ENCODE data around the gene CCP110. TPM values are rescaled to one million over a fixed set of nuclear protein-coding genes. Genes with fewer than 3 reads are reported as not detected.

The CCP110 gene
- total and polyA plus RNA-seq, 5 donors from 2014 or later, result 7.1 to 13.0 (median 9.5) TPM

- H3K27ac Mint-ChIP-seq, result peak overlapping the region in 1 of 3 donors; percentile 92
- no peaks in the 10 kb centered on the region for H3K27me3 Mint-ChIP-seq
- Histone ChIP-seq H3K36me3 (ENCODE audit: control insufficient read depth, insufficient read depth, low read length) (peaks cover 3% of the 10 kb centered on the region), H3K4me3 (ENCODE audit: low read depth, low read length) (no peak overlapping the region), H3K4me1 (ENCODE audit: control insufficient read depth, insufficient read depth, low read length, poor library complexity, severe bottlenecking) (peaks cover 53% of the 10 kb centered on the region), H3K27me3 (ENCODE audit: control insufficient read depth, insufficient read depth, low read length) (no peaks in the 10 kb centered on the region), H3K9me3 (ENCODE audit: control insufficient read depth in 2 of 2, low read length in 2 of 2) (no peaks in the 10 kb centered on the region), H3K27ac (ENCODE audit: insufficient read depth, low read length, poor library complexity, severe bottlenecking) (peak overlapping the region; percentile 70)
- peak overlapping the region; percentile 56 to 98 (median 96) for H3K4me3 Mint-ChIP-seq
- H3K36me3 Mint-ChIP-seq, result peaks cover 8% of the 10 kb centered on the region
- H3K4me1 Mint-ChIP-seq, result peaks cover 25 to 69% (median 36%) of the 10 kb centered on the region in 4 donors
- DNase-seq (no peak), ATAC-seq (ENCODE audit: low read depth in 2 of 2) (no peak)
- H3K9me3 Mint-ChIP-seq, result no peaks in the 10 kb centered on the region
Observed at GRCh38 chr16:19523184-19523558, 571 bp upstream of the CCP110 start.

- Mint-ChIP-seq H3K27ac (peak overlapping the region in 2 of 3 donors; percentile 92 to 96), H3K27me3 (no peaks in the 10 kb centered on the region), H3K36me3 (peaks cover 8% of the 10 kb centered on the region), H3K9me3 (no peaks in the 10 kb centered on the region), H3K4me1 (peaks cover 20 to 59% (median 34%) of the 10 kb centered on the region in 4 donors), H3K4me3 (peak overlapping the region; percentile 95 to 99 (median 98))
- Histone ChIP-seq H3K27ac (ENCODE audit: insufficient read depth, low read length, poor library complexity, severe bottlenecking) (peak overlapping the region; percentile 70), H3K4me1 (ENCODE audit: control insufficient read depth, insufficient read depth, low read length, poor library complexity, severe bottlenecking) (peaks cover 44% of the 10 kb centered on the region), H3K27me3 (ENCODE audit: control insufficient read depth, insufficient read depth, low read length) (no peaks in the 10 kb centered on the region), H3K36me3 (ENCODE audit: control insufficient read depth, insufficient read depth, low read length) (peaks cover 12% of the 10 kb centered on the region), H3K9me3 (ENCODE audit: control insufficient read depth in 2 of 2, low read length in 2 of 2) (no peaks in the 10 kb centered on the region), H3K4me3 (ENCODE audit: low read depth, low read length) (peak overlapping the region; percentile 91)
- ATAC-seq (ENCODE audit: low read depth in 2 of 2) (no peak), DNase-seq (peak in 1 of 3 donors; percentile 9)
Observed at GRCh38 chr16:19524356-19524615, 544 bp downstream of the CCP110 start.

DNA sequence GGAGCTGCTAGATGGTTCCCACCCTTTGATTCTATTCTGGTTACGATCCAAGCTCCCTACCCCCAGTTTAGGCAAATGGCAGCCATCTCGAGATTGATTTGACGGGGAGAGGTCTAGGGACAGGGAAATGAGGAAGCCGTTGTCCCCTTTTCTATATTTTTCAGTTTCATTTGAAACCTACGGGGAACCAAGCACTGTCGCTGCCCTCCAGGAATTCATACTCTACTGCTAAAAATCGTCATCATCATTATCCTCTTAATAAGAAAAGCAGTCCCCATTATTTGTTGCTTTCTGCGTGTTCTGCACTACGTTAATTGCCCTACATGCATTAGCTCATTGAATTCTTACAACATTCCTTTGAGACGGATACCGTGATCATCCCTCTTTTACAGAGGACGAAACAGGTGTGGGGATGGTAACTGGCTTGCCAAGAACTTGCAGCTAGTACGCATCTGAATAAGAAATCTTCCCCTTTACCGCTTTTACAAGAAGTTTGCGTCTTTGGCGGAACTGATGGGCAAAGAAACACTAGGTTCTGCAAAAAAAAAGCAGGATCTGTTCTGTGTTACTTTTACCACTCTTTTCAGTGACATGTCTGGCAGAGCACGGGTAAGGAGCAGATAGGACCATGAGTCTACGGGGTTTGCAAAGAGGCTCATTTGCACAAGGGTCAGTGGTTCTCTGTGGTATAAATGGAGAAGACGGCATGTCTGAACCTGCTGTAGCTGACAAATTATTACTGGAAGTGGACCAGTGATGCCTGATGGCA, 1.1 kb downstream of the CCP110 start:
- peaks cover 44% of the 10 kb centered on the region for H3K4me1 ChIP-seq (ENCODE audit: control insufficient read depth, insufficient read depth, low read length, poor library complexity, severe bottlenecking)
- ATAC-seq (ENCODE audit: low read depth in 2 of 2) (no peak), DNase-seq (peak in 1 of 3 donors; percentile 34)
- H3K9me3 ChIP-seq (ENCODE audit: control insufficient read depth in 2 of 2, low read length in 2 of 2), result no peaks in the 10 kb centered on the region
- no peak overlapping the region for H3K27ac ChIP-seq (ENCODE audit: insufficient read depth, low read length, poor library complexity, severe bottlenecking)
- peaks cover 12% of the 10 kb centered on the region for H3K36me3 ChIP-seq (ENCODE audit: control insufficient read depth, insufficient read depth, low read length)
- H3K4me3 ChIP-seq (ENCODE audit: low read depth, low read length), result peak overlapping the region; percentile 91
- no peaks in the 10 kb centered on the region for H3K27me3 ChIP-seq (ENCODE audit: control insufficient read depth, insufficient read depth, low read length)
- H3K27ac Mint-ChIP-seq, result peak overlapping the region in 2 of 3 donors; percentile 92 to 96
- H3K36me3 Mint-ChIP-seq, result peaks cover 8% of the 10 kb centered on the region
- no peaks in the 10 kb centered on the region for H3K9me3 Mint-ChIP-seq
- H3K4me1 Mint-ChIP-seq, result peaks cover 20 to 54% (median 34%) of the 10 kb centered on the region in 4 donors
- H3K4me3 Mint-ChIP-seq, result peak overlapping the region; percentile 95 to 99 (median 98)
- no peaks in the 10 kb centered on the region for H3K27me3 Mint-ChIP-seq

GRCh38 chr16:19525385-19525723, 1.6 kb downstream of the CCP110 start:
- Mint-ChIP-seq H3K4me3 (peak overlapping the region; percentile 95 to 99 (median 98)), H3K36me3 (peaks cover 8% of the 10 kb centered on the region), H3K27ac (peak overlapping the region in 1 of 3 donors; percentile 92), H3K27me3 (no peaks in the 10 kb centered on the region), H3K9me3 (no peaks in the 10 kb centered on the region), H3K4me1 (peaks cover 20 to 50% (median 30%) of the 10 kb centered on the region in 4 donors)
- H3K36me3 ChIP-seq (ENCODE audit: control insufficient read depth, insufficient read depth, low read length), result peaks cover 12% of the 10 kb centered on the region
- H3K4me1 ChIP-seq (ENCODE audit: control insufficient read depth, insufficient read depth, low read length, poor library complexity, severe bottlenecking), result peaks cover 39% of the 10 kb centered on the region
- peak overlapping the region; percentile 91 for H3K4me3 ChIP-seq (ENCODE audit: low read depth, low read length)
- no peaks in the 10 kb centered on the region for H3K9me3 ChIP-seq (ENCODE audit: control insufficient read depth in 2 of 2, low read length in 2 of 2)
- no peak overlapping the region for H3K27ac ChIP-seq (ENCODE audit: insufficient read depth, low read length, poor library complexity, severe bottlenecking)
- DNase-seq, result no peak
- no peaks in the 10 kb centered on the region for H3K27me3 ChIP-seq (ENCODE audit: control insufficient read depth, insufficient read depth, low read length)
- no peak for ATAC-seq (ENCODE audit: low read depth in 2 of 2)

GRCh38 chr16:19527161-19527560, 3.4 kb downstream of the CCP110 start:
- Mint-ChIP-seq H3K9me3 (no peaks in the 10 kb centered on the region), H3K36me3 (peaks cover 10% of the 10 kb centered on the region), H3K27me3 (no peaks in the 10 kb centered on the region), H3K27ac (no peak overlapping the region), H3K4me1 (peaks cover 15 to 32% (median 21%) of the 10 kb centered on the region in 4 donors), H3K4me3 (peak overlapping the region in 1 of 4 donors; percentile 3)
- Histone ChIP-seq H3K4me1 (ENCODE audit: control insufficient read depth, insufficient read depth, low read length, poor library complexity, severe bottlenecking) (peaks cover 25% of the 10 kb centered on the region), H3K36me3 (ENCODE audit: control insufficient read depth, insufficient read depth, low read length) (peaks cover 12% of the 10 kb centered on the region), H3K27ac (ENCODE audit: insufficient read depth, low read length, poor library complexity, severe bottlenecking) (no peak overlapping the region), H3K27me3 (ENCODE audit: control insufficient read depth, insufficient read depth, low read length) (no peaks in the 10 kb centered on the region), H3K9me3 (ENCODE audit: control insufficient read depth in 2 of 2, low read length in 2 of 2) (no peaks in the 10 kb centered on the region), H3K4me3 (ENCODE audit: low read depth, low read length) (no peak overlapping the region)
- no peak for DNase-seq
- no peak for ATAC-seq (ENCODE audit: low read depth in 2 of 2)

DNA sequence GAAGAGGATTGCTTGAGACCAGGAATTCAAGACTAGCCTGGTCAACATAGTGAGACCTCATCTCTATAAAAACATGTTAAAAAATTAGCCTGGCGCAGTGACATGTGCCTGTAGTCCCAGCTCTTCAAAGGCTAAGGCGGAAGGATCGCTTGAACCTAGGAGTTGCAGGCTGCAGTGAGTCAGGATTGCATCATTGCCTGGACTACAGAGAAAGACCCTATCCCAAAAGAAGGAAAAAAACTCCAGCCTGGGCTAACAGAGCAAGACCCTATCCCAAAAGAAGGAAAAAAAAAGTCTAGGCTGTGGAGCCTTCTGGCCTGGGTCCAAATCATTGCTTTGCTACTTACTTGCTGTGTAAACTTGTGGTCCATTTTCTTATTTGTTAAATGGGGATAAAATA, 4.9 kb downstream of the CCP110 start:
- Mint-ChIP-seq H3K9me3 (no peaks in the 10 kb centered on the region), H3K27ac (no peak overlapping the region), H3K4me1 (peaks cover 14 to 24% (median 18%) of the 10 kb centered on the region in 4 donors), H3K36me3 (peaks cover 19% of the 10 kb centered on the region), H3K27me3 (no peaks in the 10 kb centered on the region), H3K4me3 (no peak overlapping the region)
- no peak for ATAC-seq (ENCODE audit: low read depth in 2 of 2)
- DNase-seq, result no peak
- peaks cover 17% of the 10 kb centered on the region for H3K36me3 ChIP-seq (ENCODE audit: control insufficient read depth, insufficient read depth, low read length)
- H3K9me3 ChIP-seq (ENCODE audit: control insufficient read depth in 2 of 2, low read length in 2 of 2), result no peaks in the 10 kb centered on the region
- peaks cover 19% of the 10 kb centered on the region for H3K4me1 ChIP-seq (ENCODE audit: control insufficient read depth, insufficient read depth, low read length, poor library complexity, severe bottlenecking)
- no peak overlapping the region for H3K27ac ChIP-seq (ENCODE audit: insufficient read depth, low read length, poor library complexity, severe bottlenecking)
- H3K4me3 ChIP-seq (ENCODE audit: low read depth, low read length), result no peak overlapping the region
- H3K27me3 ChIP-seq (ENCODE audit: control insufficient read depth, insufficient read depth, low read length), result no peaks in the 10 kb centered on the region

DNA sequence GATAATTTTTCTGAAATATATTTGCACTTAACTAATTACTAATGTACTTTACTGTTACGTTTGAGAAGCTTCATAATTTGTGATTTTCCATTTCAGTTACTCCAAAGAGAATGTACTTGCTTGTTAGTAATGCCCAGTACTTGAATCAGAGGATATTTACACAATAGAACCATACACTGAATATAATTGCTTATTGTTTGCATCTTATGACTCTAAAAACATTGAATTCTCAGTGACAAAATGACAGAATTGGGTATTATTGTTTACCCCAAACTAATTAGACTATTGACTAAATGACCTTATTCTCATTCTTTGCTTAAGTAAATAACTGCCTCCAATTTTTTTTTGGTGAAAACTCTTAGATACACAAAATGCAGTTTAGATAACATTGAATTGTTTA, 8.9 kb downstream of the CCP110 start:
- H3K9me3 ChIP-seq (ENCODE audit: control insufficient read depth in 2 of 2, low read length in 2 of 2), result no peaks in the 10 kb centered on the region
- H3K27ac ChIP-seq (ENCODE audit: insufficient read depth, low read length, poor library complexity, severe bottlenecking), result no peak overlapping the region
- no peaks in the 10 kb centered on the region for H3K4me1 ChIP-seq (ENCODE audit: control insufficient read depth, insufficient read depth, low read length, poor library complexity, severe bottlenecking)
- Mint-ChIP-seq H3K27me3 (no peaks in the 10 kb centered on the region), H3K36me3 (peaks cover 46% of the 10 kb centered on the region), H3K9me3 (no peaks in the 10 kb centered on the region), H3K4me3 (no peak overlapping the region), H3K27ac (no peak overlapping the region), H3K4me1 (peaks cover 0 to 8% (median 2%) of the 10 kb centered on the region in 4 donors)
- peaks cover 28% of the 10 kb centered on the region for H3K36me3 ChIP-seq (ENCODE audit: control insufficient read depth, insufficient read depth, low read length)
- H3K27me3 ChIP-seq (ENCODE audit: control insufficient read depth, insufficient read depth, low read length), result no peaks in the 10 kb centered on the region
- no peak for DNase-seq
- no peak for ATAC-seq (ENCODE audit: low read depth in 2 of 2)
- no peak overlapping the region for H3K4me3 ChIP-seq (ENCODE audit: low read depth, low read length)

Measured in CD4-positive, CD25-positive, alpha-beta regulatory T cell (primary cell).